Sigmoid colon (tissue), 4 donors: ENCODE measurements around the gene MEIOC.

Experiments used
- EP300 ChIP-seq, 4 donors: sonication (generic); formaldehyde crosslinking; IDR thresholded peaks; one replicate each; pipeline ENCODE4 v1.6.1; 2017; ENCODE audit warnings: antibody characterized with exemption in 4 of 4
- POLR2A ChIP-seq, 2 donors: fragments of 450-650 bp; IDR thresholded peaks; one replicate each; pipeline ENCODE4 v1.6.1; 2016; ENCODE audit warnings: antibody characterized with exemption in 2 of 2, mild to moderate bottlenecking in 2 of 2, moderate library complexity in 2 of 2
- TF ChIP-seq, protein P1 (sequence below), 4 experiments: fragments of 450-650 bp in 3 of 4; fragments of 200-600 bp in 1 of 4; IDR thresholded peaks; one replicate each; pipeline ENCODE4 v1.5.1; 2016 to 2019; ENCODE audit warnings: antibody characterized with exemption in 4 of 4, mild to moderate bottlenecking in 3 of 4, moderate library complexity in 2 of 4

- TF ChIP-seq, protein P1, sequence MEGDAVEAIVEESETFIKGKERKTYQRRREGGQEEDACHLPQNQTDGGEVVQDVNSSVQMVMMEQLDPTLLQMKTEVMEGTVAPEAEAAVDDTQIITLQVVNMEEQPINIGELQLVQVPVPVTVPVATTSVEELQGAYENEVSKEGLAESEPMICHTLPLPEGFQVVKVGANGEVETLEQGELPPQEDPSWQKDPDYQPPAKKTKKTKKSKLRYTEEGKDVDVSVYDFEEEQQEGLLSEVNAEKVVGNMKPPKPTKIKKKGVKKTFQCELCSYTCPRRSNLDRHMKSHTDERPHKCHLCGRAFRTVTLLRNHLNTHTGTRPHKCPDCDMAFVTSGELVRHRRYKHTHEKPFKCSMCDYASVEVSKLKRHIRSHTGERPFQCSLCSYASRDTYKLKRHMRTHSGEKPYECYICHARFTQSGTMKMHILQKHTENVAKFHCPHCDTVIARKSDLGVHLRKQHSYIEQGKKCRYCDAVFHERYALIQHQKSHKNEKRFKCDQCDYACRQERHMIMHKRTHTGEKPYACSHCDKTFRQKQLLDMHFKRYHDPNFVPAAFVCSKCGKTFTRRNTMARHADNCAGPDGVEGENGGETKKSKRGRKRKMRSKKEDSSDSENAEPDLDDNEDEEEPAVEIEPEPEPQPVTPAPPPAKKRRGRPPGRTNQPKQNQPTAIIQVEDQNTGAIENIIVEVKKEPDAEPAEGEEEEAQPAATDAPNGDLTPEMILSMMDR (IDR thresholded peaks at IDR 0.05) = no peak
- no peak for TF ChIP-seq POLR2A (IDR thresholded peaks at IDR 0.05)
- TF ChIP-seq EP300 (IDR thresholded peaks at IDR 0.05) = no peak
Observed at GRCh38 chr17:44608727-44609435, 47.4 kb upstream of the MEIOC start.
